Measurements from ENCODE around the gene PRR3.

Gene PRR3

GRCh38 chr6:30573113-30573512 lies 16.0 kb downstream of the PRR3 start:
- DNase-seq: no peak

- DNase-seq: no peak
Observed at GRCh38 chr6:30578051-30578450, 21.0 kb downstream of the PRR3 start.

GRCh38 chr6:30583921-30584320 lies 26.8 kb downstream of the PRR3 start:
- no peak for DNase-seq

GRCh38 chr6:30589754-30590358 lies 32.8 kb downstream of the PRR3 start:
- DNase-seq: no peak

- no peak for DNase-seq
Observed at GRCh38 chr6:30590509-30590908, 33.4 kb downstream of the PRR3 start.

GRCh38 chr6:30591008-30591407 lies 33.9 kb downstream of the PRR3 start:
- no peak for DNase-seq

GRCh38 chr6:30592287-30592686 lies 35.2 kb downstream of the PRR3 start:
- DNase-seq: no peak

- DNase-seq: peak; percentile 84
Observed at GRCh38 chr6:30597315-30598144, 40.4 kb downstream of the PRR3 start.

GRCh38 chr6:30598912-30599624 lies 42.0 kb downstream of the PRR3 start:
- DNase-seq: no peak

- no peak for DNase-seq
Observed at GRCh38 chr6:30599625-30600324, 42.7 kb downstream of the PRR3 start.

GRCh38 chr6:30600451-30600961 lies 43.4 kb downstream of the PRR3 start:
- DNase-seq: no peak

GRCh38 chr6:30601436-30601814 lies 44.3 kb downstream of the PRR3 start:
- peak; percentile 34 for DNase-seq

GRCh38 chr6:30601815-30602641 lies 44.9 kb downstream of the PRR3 start:
- no peak for DNase-seq

GRCh38 chr6:30603961-30604360 lies 46.9 kb downstream of the PRR3 start:
- no peak for DNase-seq

GRCh38 chr6:30610065-30610464 lies 53.0 kb downstream of the PRR3 start:
- DNase-seq: no peak

- DNase-seq: no peak
Observed at GRCh38 chr6:30611150-30611855, 54.2 kb downstream of the PRR3 start.

GRCh38 chr6:30611856-30612194 lies 54.7 kb downstream of the PRR3 start:
- no peak for DNase-seq

GRCh38 chr6:30612213-30612612 lies 55.1 kb downstream of the PRR3 start:
- DNase-seq: no peak

- no peak for DNase-seq
Observed at GRCh38 chr6:30612687-30613248, 55.7 kb downstream of the PRR3 start.
